NB4 (cell line): ENCODE data around the gene CTIF.

ENCODE experiments used
- CTCF ChIP-seq: IDR thresholded peaks from one replicate; pipeline ENCODE4 v1.5.1; 2012; ENCODE audit warnings: low read depth, low read length
- MAX ChIP-seq: IDR thresholded peaks from 2 replicates; pipeline ENCODE4 v1.6.1; 2011; ENCODE audit warnings: low read depth, low read length
- POLR2A ChIP-seq: IDR thresholded peaks from 2 replicates; pipeline ENCODE4 v1.6.1; 2011; ENCODE audit warnings: mild to moderate bottlenecking; ENCODE audit not compliant: insufficient read length; ENCODE audit errors: extremely low read depth

GRCh38 chr18:48761582-48761981 is 222.8 kb downstream of the CTIF start:
- no peak for TF ChIP-seq CTCF
- no peak for TF ChIP-seq MAX
- no peak for TF ChIP-seq POLR2A
